Suprapubic skin (tissue), 4 donors: ENCODE measurements around the gene HOXB3. TPM values are rescaled to one million over a fixed set of nuclear protein-coding genes. Genes with fewer than 3 reads are reported as not detected.

Source experiments
- DNase-seq, 2 donors: peaks; one replicate each; pipeline ENCODE4 v3.0.0-alpha.2; 2019; ENCODE audit warnings: low spot score in 2 of 2
- H3K27ac ChIP-seq: fragments of 200-600 bp; sonication (generic); one replicate; pipeline ENCODE4 v1.5.1; 2019
- H3K27me3 ChIP-seq: fragments of 200-600 bp; sonication (generic); one replicate; pipeline ENCODE4 v1.5.1; 2019
- H3K36me3 ChIP-seq: fragments of 200-600 bp; sonication (generic); one replicate; pipeline ENCODE4 v1.5.1; 2019
- H3K4me1 ChIP-seq: fragments of 200-600 bp; sonication (generic); one replicate; pipeline ENCODE4 v1.5.1; 2019
- H3K4me3 ChIP-seq: fragments of 200-600 bp; sonication (generic); one replicate; pipeline ENCODE4 v1.5.1; 2019; ENCODE audit warnings: mild to moderate bottlenecking
- H3K9me3 ChIP-seq: fragments of 200-600 bp; sonication (generic); one replicate; pipeline ENCODE4 v1.5.1; 2019
- EP300 ChIP-seq: sonication (generic); formaldehyde crosslinking; IDR thresholded peaks from one replicate; pipeline ENCODE4 v1.6.1; 2017; ENCODE audit warnings: antibody characterized with exemption
- POLR2A ChIP-seq, 2 donors: fragments of 450-650 bp; IDR thresholded peaks; one replicate each; pipeline ENCODE4 v1.6.1; 2017; ENCODE audit warnings: antibody characterized with exemption in 2 of 2, mild to moderate bottlenecking in 2 of 2, moderate library complexity in 2 of 2
- POLR2AphosphoS5 ChIP-seq, 3 donors: sonication (generic); formaldehyde crosslinking; IDR thresholded peaks; one replicate each; pipeline ENCODE4 v1.6.1; 2017; ENCODE audit warnings: antibody characterized with exemption in 3 of 3
- WGBS: methylation state at CpG from one replicate; pipeline ENCODE4 v1.1.5; 2018; 5-methylcytosine and 5-hydroxymethylcytosine counted together
- total RNA-seq, 4 donors: library from RNA; depleted of rRNA; stranded (reverse); fragments of >200 nt; gene quantifications; one replicate each; pipeline ENCODE4 v1.1.0, GENCODE V29; 2016
- TF ChIP-seq, protein P1 (sequence below), 2 donors: fragments of 200-600 bp in 1 of 2; fragments of 450-650 bp in 1 of 2; sonication (generic) in 1 of 2; IDR thresholded peaks; one replicate each; pipeline ENCODE4 v1.5.1; 2016 to 2019; ENCODE audit warnings: antibody characterized with exemption in 2 of 2, mild to moderate bottlenecking in 1 of 2, moderate library complexity in 1 of 2

Gene HOXB3
- total RNA-seq, 4 donors from 2014 or later = 2.3 to 20.8 (median 3.9) TPM

DNA sequence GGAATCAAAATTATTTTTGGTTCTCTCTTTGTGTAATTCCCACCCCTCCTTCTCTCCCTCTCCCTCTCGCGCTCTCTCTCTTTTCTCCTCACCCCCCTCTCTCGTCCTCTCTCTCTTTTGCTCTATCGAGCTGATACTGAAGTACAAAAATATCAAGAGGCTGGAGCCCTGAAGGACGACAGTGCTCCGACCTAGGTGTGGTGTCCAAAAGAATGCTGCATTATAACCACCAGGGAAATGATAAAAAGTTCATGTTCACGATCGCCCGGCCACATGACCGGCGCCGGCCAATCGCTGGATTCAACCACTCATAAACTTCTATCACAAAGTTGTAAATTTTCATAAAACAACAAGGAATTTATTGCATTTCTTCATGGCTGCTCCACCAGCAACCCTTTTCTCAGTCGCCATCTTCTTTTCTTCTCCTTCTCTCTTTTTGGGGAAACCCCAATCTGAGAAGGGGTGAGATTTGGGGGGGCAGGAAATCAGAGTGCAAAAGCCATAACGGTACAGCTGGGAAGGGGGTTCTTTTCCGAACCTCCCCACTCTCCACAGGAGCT lies 14.8 kb upstream of the HOXB3 start, which contains the start of gene HOXB6:
TSS of gene HOXB6 (minus strand) at position 217 of the 560 bp plus-strand sequence. CDS start 6,836 bp downstream, outside the sequence.
- H3K4me1 ChIP-seq = peaks cover 38% of the 10 kb centered on the region
- TF ChIP-seq, protein P1, sequence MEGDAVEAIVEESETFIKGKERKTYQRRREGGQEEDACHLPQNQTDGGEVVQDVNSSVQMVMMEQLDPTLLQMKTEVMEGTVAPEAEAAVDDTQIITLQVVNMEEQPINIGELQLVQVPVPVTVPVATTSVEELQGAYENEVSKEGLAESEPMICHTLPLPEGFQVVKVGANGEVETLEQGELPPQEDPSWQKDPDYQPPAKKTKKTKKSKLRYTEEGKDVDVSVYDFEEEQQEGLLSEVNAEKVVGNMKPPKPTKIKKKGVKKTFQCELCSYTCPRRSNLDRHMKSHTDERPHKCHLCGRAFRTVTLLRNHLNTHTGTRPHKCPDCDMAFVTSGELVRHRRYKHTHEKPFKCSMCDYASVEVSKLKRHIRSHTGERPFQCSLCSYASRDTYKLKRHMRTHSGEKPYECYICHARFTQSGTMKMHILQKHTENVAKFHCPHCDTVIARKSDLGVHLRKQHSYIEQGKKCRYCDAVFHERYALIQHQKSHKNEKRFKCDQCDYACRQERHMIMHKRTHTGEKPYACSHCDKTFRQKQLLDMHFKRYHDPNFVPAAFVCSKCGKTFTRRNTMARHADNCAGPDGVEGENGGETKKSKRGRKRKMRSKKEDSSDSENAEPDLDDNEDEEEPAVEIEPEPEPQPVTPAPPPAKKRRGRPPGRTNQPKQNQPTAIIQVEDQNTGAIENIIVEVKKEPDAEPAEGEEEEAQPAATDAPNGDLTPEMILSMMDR (IDR thresholded peaks at IDR 0.05) = peak in 1 of 2 donors; percentile 1
- TF ChIP-seq POLR2A (IDR thresholded peaks at IDR 0.05) (no peak), EP300 (no peak)
- WGBS = 11% methylated on average over 16 of the region's 16 CpGs
- no peaks in the 10 kb centered on the region for H3K9me3 ChIP-seq
- H3K27ac ChIP-seq = peak within 1 kb of the TSS; percentile 72
- H3K27me3 ChIP-seq = peaks cover 61% of the 10 kb centered on the region
- H3K36me3 ChIP-seq = no peaks in the 10 kb centered on the region
- peak within 1 kb of the TSS; percentile 54 for H3K4me3 ChIP-seq
- DNase-seq = no peak

DNA sequence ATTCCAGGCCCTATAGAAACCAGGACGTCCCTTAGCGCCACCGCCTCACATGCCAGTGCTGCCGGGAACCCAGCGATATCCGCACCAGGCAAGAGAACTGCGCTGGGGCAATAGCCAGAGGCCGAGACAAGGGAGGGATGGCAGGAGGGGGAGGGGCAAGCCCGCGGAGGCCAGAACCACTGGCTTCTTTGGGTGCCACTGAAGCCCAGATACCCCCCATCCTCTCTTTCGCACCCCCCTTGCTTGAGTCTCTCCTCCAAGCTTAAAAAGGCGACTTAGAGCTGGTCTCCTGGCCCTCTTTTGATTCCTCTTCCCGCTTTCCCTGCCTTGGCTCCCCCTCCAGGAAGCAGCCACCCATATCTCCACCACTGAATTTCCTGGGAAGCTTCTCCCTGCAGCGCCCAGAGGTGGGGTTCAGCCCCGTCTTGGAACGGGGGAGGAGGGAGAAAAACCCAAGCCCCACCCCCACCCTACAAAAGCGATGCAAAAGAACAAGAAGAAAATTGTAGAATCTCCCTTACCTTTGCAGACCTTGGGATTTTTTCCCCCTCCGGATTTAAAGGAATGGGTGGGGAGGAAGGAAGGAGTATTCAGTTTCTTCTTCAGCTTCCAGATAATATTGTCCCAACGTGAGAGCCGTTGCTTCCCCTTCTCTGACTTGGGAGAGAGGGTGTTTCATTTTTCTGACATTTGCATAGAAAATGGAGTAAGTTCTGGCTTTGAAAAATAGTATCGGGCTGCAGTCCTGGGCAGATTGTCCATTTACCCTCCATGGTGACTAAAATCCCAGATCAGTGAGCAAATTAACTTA lies 14.1 kb upstream of the HOXB3 start:
- H3K9me3 ChIP-seq = no peaks in the 10 kb centered on the region
- WGBS = 13% methylated on average over 21 of the region's 21 CpGs
- H3K4me1 ChIP-seq = peaks cover 34% of the 10 kb centered on the region
- peaks cover 68% of the 10 kb centered on the region for H3K27me3 ChIP-seq
- no peak for DNase-seq
- H3K36me3 ChIP-seq = no peaks in the 10 kb centered on the region
- H3K27ac ChIP-seq = peak overlapping the region; percentile 72
- no peak for TF ChIP-seq EP300
- peak in 1 of 2 donors; percentile 14 for TF ChIP-seq POLR2A (IDR thresholded peaks at IDR 0.05)
- TF ChIP-seq, protein P1 (IDR thresholded peaks at IDR 0.05) = no peak
- peak overlapping the region; percentile 54 for H3K4me3 ChIP-seq

DNA sequence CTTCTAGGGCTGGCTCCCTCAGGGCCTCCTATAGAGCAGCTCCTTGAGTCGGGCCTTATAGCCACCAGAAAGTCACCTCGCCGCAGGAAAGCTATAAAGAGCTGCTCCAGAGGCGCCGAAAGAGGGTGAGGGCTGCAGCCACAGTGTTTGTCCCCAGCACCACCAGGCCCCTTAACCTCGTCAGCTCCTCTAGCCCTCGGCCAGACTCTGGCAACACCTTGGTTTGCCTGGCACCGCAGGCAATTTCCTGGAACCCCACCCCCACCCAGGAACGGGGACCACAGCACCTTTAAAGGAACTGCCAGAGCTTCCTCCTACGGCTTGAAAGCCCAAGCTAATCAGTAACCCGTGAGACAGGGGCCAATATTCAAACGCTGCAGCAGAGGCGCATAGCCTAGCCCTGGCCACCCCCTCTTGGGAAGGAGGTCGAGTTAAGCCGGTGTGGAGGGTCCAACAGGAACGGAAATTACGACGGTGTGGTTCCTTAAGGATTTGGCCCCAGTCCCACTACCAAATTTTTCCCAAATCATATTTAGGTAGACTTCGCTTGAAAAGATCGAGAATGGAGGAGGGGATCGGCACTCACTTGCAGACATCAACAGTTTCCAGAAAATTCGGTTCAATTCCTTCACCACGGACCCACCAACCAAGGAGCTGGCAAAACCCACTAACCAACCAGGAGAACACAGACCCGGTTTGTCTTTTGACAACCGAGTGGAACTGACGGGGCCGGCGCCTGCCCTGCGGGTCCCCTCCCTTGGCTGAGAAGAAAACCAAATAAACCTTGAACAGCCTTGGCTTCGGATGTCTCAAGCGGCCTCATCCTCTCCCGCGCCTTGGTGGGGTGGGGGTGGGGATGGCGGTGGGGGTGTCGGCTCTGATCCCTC lies 11.7 kb upstream of the HOXB3 start:
- TF ChIP-seq POLR2A (IDR thresholded peaks at IDR 0.05) (no peak), POLR2AphosphoS5 (IDR thresholded peaks at IDR 0.05) (no peak), EP300 (no peak)
- TF ChIP-seq, protein P1 (IDR thresholded peaks at IDR 0.05) = no peak
- peak overlapping the region; percentile 54 for H3K4me3 ChIP-seq
- WGBS = 24% methylated on average over 26 of the region's 35 CpGs

DNA sequence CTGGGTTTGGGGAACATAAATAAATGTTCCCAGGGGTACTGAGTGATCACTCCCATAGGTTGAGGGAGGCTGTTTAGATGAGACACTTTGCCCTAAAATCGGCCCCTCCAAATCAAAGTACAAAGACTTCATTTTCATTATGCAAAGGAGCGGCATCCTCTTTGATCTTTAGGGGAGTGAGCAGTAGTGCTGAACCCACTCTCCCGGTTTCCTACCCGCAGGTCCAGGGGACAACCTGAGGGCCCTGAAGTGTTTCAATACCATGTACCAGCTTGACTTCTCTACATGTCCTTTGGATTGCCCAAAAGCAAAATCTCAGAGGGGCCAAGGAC lies 11.1 kb upstream of the HOXB3 start:
- peaks cover 85% of the 10 kb centered on the region for H3K27me3 ChIP-seq
- no peaks in the 10 kb centered on the region for H3K36me3 ChIP-seq
- 42% methylated on average over 3 of the region's 4 CpGs for WGBS

More for the DNA sequence above, 11.7 kb upstream of the HOXB3 start:
- no peak for DNase-seq
- H3K27me3 ChIP-seq = peaks cover 83% of the 10 kb centered on the region
- H3K27ac ChIP-seq = no peak overlapping the region
- no peaks in the 10 kb centered on the region for H3K36me3 ChIP-seq
- no peaks in the 10 kb centered on the region for H3K9me3 ChIP-seq
- peaks cover 56% of the 10 kb centered on the region for H3K4me1 ChIP-seq

DNA sequence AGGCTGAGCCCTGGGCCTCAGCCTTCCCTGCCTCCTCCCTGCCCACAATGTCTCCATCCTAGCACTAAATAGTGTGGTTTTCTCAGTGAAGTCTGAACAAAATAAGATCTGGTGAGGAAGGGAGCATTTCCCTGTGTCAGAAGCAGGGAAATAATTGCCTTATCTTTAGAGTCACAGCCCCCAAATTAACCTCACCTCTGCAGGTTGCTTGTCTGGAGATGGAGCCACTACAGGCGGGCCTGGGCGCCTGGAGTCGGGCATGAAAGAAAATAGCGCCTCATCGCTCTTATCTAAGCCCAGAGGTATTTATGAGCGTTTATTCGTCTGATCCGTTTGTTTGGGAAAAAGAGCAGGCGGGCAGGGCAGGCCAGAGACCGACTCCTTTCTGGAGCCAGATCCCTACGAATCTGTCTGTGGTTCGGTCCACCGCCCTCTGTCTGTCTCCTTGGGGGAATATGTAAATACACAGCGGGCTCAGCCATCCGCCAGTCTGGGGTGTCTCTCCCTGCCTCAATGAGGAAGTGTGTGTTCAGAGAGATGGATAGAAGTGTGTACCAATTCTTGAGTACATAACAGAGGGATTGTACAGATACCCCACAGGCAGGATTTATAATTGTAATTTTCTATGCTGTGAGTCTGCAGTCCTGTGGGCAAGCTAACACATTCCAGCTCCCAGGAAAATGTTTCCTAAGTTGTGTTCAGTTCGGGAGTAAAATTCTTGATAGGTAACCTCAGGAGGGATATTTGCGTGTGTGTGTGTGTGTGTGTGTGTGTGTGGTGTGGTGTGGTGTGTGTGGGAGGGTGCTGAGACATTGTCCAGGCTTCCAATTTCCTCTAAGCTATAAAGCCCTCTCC lies 10.4 kb upstream of the HOXB3 start:
- Histone ChIP-seq H3K27ac (no peak overlapping the region), H3K9me3 (no peaks in the 10 kb centered on the region), H3K27me3 (peaks cover 83% of the 10 kb centered on the region), H3K4me3 (no peak overlapping the region), H3K4me1 (peaks cover 64% of the 10 kb centered on the region), H3K36me3 (no peaks in the 10 kb centered on the region)
- TF ChIP-seq, protein P1 (IDR thresholded peaks at IDR 0.05) = no peak
- TF ChIP-seq POLR2AphosphoS5 (IDR thresholded peaks at IDR 0.05) (no peak), POLR2A (IDR thresholded peaks at IDR 0.05) (no peak), EP300 (no peak)
- 73% methylated on average over 16 of the region's 17 CpGs for WGBS
- DNase-seq = no peak

More for the DNA sequence above, 11.1 kb upstream of the HOXB3 start:
- Histone ChIP-seq H3K4me1 (peaks cover 62% of the 10 kb centered on the region), H3K9me3 (no peaks in the 10 kb centered on the region), H3K4me3 (no peak overlapping the region), H3K27ac (no peak overlapping the region)
- DNase-seq = no peak
- no peak for TF ChIP-seq EP300
